Measurements from ENCODE around the gene SLC52A1.

DNA sequence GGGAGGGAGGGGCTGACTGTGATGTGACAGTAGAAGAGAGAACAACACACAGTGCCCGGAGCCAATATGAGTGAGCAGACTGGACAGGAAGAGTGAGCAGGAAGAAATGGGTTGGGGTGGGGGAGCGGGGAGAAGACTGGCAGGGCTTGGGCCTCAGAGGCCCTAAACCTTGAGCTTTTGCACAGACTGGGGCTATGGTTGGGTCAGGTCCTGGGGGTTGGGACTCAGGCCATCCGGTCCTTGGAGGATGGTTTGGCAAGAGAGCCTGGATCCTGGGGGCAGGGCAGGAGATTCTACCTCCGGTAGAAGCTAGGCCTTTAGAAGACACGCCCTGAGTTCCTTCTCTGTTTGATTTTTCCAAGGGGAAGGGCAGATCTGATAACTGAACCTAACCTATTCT is 48.8 kb downstream of the SLC52A1 start:
- TF ChIP-seq, protein P1, sequence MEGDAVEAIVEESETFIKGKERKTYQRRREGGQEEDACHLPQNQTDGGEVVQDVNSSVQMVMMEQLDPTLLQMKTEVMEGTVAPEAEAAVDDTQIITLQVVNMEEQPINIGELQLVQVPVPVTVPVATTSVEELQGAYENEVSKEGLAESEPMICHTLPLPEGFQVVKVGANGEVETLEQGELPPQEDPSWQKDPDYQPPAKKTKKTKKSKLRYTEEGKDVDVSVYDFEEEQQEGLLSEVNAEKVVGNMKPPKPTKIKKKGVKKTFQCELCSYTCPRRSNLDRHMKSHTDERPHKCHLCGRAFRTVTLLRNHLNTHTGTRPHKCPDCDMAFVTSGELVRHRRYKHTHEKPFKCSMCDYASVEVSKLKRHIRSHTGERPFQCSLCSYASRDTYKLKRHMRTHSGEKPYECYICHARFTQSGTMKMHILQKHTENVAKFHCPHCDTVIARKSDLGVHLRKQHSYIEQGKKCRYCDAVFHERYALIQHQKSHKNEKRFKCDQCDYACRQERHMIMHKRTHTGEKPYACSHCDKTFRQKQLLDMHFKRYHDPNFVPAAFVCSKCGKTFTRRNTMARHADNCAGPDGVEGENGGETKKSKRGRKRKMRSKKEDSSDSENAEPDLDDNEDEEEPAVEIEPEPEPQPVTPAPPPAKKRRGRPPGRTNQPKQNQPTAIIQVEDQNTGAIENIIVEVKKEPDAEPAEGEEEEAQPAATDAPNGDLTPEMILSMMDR (IDR thresholded peaks at IDR 0.05 in 2 of 3, conservative IDR thresholded peaks at IDR 0.05 in 1 of 3; ENCODE audit: control insufficient read depth in 2 of 3, extremely low read depth in 1 of 3, insufficient read depth in 1 of 3, low read depth in 3 of 3, low read length in 3 of 3), result no peak
- TF ChIP-seq RCOR1 (conservative IDR thresholded peaks at IDR 0.05; ENCODE audit: low read depth, low read length), result no peak
- no peak for TF ChIP-seq CEBPB (IDR thresholded peaks at IDR 0.05; ENCODE audit: borderline replicate concordance in 1 of 2, low read depth in 2 of 2, low read length in 2 of 2)
- TF ChIP-seq EZH2 (IDR thresholded peaks at IDR 0.05; ENCODE audit: borderline replicate concordance, control insufficient read depth, low read depth, low read length), result no peak
